Measurements from ENCODE around the gene EIF4G3.
A peak's percentile ranks its signal among the peaks of the same experiment; 100 is the strongest.
"Not testable (repeated sequence)": the region's sequence is repeated elsewhere in the genome, so short reads cannot be mapped to it uniquely, and the experiment has no call there.

EIF4G3 gene

DNA sequence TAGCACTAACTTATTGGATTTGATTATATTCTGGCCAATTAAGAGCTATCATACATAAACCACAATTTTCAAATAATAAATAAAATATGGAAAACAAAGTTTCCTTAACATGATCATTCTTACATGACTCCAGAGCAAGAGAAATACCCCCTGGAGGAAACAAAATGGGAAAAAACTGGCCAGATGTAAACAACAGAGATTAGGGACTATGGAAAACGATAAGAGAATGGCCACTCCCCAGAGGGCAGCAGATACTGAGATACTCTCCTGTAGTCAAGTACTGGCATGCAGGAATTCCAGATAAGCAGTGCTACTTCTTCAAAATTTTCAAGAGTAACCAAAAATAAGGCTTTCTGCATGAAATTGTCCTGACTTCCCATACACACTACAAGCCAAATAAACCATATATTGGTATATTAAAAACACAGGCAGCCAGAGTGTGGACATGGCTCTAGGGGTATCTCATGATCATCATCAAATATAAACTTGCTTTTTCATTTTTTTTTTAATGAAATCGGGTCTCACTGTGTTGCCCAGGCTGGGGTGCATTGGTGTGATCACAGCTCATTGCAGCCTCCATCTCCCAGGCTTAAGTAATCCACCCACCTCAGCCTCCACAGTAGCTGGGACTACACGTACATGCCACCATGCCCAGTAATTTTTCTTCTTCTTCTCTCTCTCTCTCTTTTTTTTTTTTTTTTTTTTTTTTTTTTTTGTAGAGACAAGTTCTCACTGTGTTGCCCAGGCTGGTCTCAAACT, 118.5 kb downstream of the EIF4G3 start:
- no peaks in the 10 kb centered on the region for H3K27me3 ChIP-seq
- TF ChIP-seq, protein P1, sequence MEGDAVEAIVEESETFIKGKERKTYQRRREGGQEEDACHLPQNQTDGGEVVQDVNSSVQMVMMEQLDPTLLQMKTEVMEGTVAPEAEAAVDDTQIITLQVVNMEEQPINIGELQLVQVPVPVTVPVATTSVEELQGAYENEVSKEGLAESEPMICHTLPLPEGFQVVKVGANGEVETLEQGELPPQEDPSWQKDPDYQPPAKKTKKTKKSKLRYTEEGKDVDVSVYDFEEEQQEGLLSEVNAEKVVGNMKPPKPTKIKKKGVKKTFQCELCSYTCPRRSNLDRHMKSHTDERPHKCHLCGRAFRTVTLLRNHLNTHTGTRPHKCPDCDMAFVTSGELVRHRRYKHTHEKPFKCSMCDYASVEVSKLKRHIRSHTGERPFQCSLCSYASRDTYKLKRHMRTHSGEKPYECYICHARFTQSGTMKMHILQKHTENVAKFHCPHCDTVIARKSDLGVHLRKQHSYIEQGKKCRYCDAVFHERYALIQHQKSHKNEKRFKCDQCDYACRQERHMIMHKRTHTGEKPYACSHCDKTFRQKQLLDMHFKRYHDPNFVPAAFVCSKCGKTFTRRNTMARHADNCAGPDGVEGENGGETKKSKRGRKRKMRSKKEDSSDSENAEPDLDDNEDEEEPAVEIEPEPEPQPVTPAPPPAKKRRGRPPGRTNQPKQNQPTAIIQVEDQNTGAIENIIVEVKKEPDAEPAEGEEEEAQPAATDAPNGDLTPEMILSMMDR (IDR thresholded peaks at IDR 0.05) = no peak
- no peaks in the 10 kb centered on the region for H3K9me3 ChIP-seq
- H3K36me3 ChIP-seq = no peaks in the 10 kb centered on the region
- peaks cover 25 to 40% of the 10 kb centered on the region in 2 experiments for H3K4me1 ChIP-seq (ENCODE audit: control insufficient read depth in 1 of 2, insufficient read depth in 1 of 2, low read depth in 1 of 2, low read length in 1 of 2)
- H3K4me3 ChIP-seq (ENCODE audit: low read depth in 1 of 2, low read length in 1 of 2) = no peak overlapping the region
- H3K27ac ChIP-seq = peak overlapping the region; percentile 23

DNA sequence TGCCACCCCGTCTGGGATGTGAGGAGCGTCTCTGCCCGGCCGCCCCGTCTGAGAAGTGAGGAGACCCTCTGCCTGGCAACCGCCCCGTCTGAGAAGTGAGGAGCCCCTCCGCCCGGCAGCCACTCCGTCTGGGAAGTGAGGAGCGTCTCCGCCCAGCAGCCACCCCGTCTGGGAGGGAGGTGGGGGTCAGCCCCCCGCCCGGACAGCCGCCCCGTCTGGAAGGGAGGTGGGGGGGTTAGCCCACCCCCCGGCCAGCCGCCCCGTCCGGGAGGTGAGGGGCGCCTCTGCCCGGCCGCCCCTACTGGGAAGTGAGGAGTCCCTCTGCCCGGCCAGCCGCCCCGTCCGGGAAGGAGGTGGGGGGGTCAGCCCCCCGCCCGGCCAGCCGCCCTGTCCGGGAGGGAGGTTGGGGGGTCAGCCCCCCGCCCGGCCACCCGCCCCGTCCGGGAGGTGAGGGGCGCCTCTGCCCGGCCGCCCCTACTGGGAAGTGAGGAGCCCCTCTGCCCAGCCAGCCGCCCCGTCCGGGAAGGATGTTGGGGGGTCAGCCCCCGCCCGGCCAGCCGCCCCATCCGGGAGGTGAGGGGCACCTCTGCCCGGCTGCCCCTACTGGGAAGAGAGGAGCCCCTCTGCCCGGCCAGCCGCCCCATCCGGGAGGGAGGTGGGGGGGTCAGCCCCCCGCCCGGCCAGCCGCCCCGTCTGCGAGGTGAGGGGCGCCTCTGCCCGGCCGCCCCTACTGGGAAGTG, 123.3 kb downstream of the EIF4G3 start:
- H3K4me3 ChIP-seq (ENCODE audit: low read depth in 1 of 2, low read length in 1 of 2); H3K36me3 ChIP-seq; H3K27ac ChIP-seq; H3K27me3 ChIP-seq; H3K9me3 ChIP-seq: not testable (repeated sequence)
- peaks cover 36 to 50% of the 10 kb centered on the region in 2 experiments for H3K4me1 ChIP-seq (ENCODE audit: control insufficient read depth in 1 of 2, insufficient read depth in 1 of 2, low read depth in 1 of 2, low read length in 1 of 2)

DNA sequence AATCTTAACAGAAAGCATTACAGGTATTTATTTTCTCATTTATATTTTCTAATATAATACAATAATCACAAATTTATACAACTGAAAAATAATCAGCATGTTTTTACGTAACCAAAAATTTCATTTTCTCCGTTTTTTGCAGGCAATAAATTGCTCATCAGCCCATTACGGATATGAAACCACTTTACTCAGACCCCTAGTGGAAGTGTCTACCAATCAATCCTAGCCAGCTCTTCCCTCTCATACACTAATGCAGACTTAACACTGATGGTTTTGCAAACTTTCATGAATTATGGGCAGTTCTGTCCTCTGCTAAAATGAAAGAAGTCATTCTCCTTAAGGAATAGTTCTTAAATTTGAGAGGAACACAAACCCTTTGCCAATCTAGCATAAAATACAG, 124.7 kb downstream of the EIF4G3 start:
- H3K27me3 ChIP-seq = no peaks in the 10 kb centered on the region
- TF ChIP-seq, protein P1 (IDR thresholded peaks at IDR 0.05) = no peak
- H3K4me3 ChIP-seq (ENCODE audit: low read depth in 1 of 2, low read length in 1 of 2) = no peak overlapping the region
- H3K9me3 ChIP-seq = no peaks in the 10 kb centered on the region
- H3K27ac ChIP-seq = peak overlapping the region; percentile 77
- no peaks in the 10 kb centered on the region for H3K36me3 ChIP-seq
- peaks cover 35 to 48% of the 10 kb centered on the region in 2 experiments for H3K4me1 ChIP-seq (ENCODE audit: control insufficient read depth in 1 of 2, insufficient read depth in 1 of 2, low read depth in 1 of 2, low read length in 1 of 2)

DNA sequence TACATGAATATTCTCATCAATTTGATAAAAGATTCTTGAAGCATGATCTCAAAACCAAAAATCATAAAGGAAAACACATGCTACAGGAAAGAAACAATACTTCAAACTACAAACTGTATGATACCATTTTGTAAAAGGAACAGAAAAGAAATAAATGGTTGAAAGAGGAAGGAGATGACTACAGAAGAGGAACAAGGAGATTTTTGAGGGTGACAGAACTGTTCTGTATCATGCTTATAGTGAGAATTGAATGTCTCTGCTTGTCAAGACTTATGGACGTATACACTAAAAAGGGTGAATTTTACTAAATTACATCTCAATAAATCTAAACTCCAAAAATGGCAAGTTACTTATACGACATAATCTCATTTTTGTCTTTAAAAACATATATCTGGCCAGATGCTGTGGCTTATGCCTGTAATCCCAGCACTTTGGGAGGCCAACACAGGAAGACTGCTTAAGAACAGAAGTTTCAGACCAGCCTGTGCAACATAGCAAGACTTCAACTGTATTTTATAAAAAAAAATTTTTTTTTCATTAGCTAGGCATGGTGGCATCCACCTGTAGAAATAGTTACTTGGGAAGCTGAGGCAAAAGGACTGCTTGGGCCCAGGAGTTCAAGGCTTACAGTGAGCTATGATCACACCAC, 125.4 kb downstream of the EIF4G3 start:
- peak overlapping the region; percentile 77 for H3K27ac ChIP-seq
- no peaks in the 10 kb centered on the region for H3K9me3 ChIP-seq
- TF ChIP-seq, protein P1 (IDR thresholded peaks at IDR 0.05) = no peak
- no peaks in the 10 kb centered on the region for H3K36me3 ChIP-seq
- no peaks in the 10 kb centered on the region for H3K27me3 ChIP-seq
- H3K4me1 ChIP-seq (ENCODE audit: control insufficient read depth in 1 of 2, insufficient read depth in 1 of 2, low read depth in 1 of 2, low read length in 1 of 2) = peaks cover 42 to 48% of the 10 kb centered on the region in 2 experiments
- H3K4me3 ChIP-seq (ENCODE audit: low read depth in 1 of 2, low read length in 1 of 2) = no peak overlapping the region

DNA sequence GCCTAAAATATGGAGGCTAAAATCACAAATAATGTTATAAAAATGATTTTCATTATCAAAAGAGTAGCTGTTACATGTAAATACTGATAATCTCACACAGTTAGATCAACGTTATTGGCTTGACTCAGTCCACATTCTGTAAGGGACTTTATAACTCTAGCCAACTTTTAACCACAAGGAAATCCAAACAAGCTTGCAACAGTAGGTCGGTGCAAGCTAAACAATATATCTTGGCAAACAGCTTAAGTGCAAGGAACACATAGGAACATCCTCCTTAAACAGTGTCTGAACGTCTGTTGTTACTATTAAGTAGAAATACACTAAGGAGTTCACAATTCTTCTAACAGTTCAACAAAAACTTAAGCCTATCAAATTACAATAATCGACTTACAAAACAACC, 126.7 kb downstream of the EIF4G3 start:
- Histone ChIP-seq H3K27ac (peak overlapping the region; percentile 77), H3K4me1 (ENCODE audit: control insufficient read depth in 1 of 2, insufficient read depth in 1 of 2, low read depth in 1 of 2, low read length in 1 of 2) (peaks cover 55 to 59% of the 10 kb centered on the region in 2 experiments), H3K9me3 (no peaks in the 10 kb centered on the region), H3K4me3 (ENCODE audit: low read depth in 1 of 2, low read length in 1 of 2) (no peak overlapping the region), H3K36me3 (no peaks in the 10 kb centered on the region), H3K27me3 (no peaks in the 10 kb centered on the region)
- TF ChIP-seq, protein P1 (IDR thresholded peaks at IDR 0.05) = no peak
